Neural cell (in vitro differentiated cells): ENCODE measurements around the gene ADO. TPM values are rescaled to one million over a fixed set of nuclear protein-coding genes. Genes with fewer than 3 reads are reported as not detected.

Source experiments
- H2AFZ ChIP-seq: fragments of 200-600, 300-800 bp; sonication (generic), shearing (Covaris generic); 2 replicates; pipeline ENCODE4 v1.6.0; 2014; ENCODE audit warnings: low read depth, mild to moderate bottlenecking, antibody characterized with exemption, low read length, moderate library complexity
- H3F3A ChIP-seq: fragments of 200-600 bp; shearing (Covaris generic); 2 replicates; pipeline ENCODE4 v1.6.1; 2016; ENCODE audit warnings: mild to moderate bottlenecking, moderate library complexity, mixed read lengths, antibody characterized with exemption, low read length; ENCODE audit not compliant: insufficient read depth, poor library complexity, severe bottlenecking
- H3K27ac ChIP-seq: fragments of 200-600, 300-800 bp; sonication (generic), shearing (Covaris generic); 2 replicates; pipeline ENCODE4 v1.5.1; 2014; ENCODE audit warnings: mild to moderate bottlenecking, low read length, moderate library complexity
- H3K27me3 ChIP-seq: fragments of 300-800, 200-600 bp; sonication (generic), shearing (Covaris generic); 2 replicates; pipeline ENCODE4 v1.6.0; 2014; ENCODE audit warnings: mild to moderate bottlenecking, low read depth, low read length, moderate library complexity; ENCODE audit not compliant: insufficient read depth
- H3K36me3 ChIP-seq: fragments of 300-800, 200-600 bp; sonication (generic), shearing (Covaris generic); 2 replicates; pipeline ENCODE4 v1.5.1; 2014; ENCODE audit warnings: mild to moderate bottlenecking, antibody characterized with exemption, low read length, moderate library complexity; ENCODE audit not compliant: insufficient read depth
- H3K4me2 ChIP-seq: fragments of 300-800, 200-600 bp; sonication (generic), shearing (Covaris generic); 2 replicates; pipeline ENCODE4 v1.6.0; 2014; ENCODE audit warnings: mild to moderate bottlenecking, low read length
- H3K4me3 ChIP-seq: fragments of 300-800, 200-600 bp; sonication (generic), shearing (Covaris generic); 2 replicates; pipeline ENCODE4 v1.5.1; 2014; ENCODE audit warnings: mild to moderate bottlenecking, low read length, moderate library complexity
- H3K79me2 ChIP-seq: fragments of 200-600 bp; shearing (Covaris generic); replicated peaks from 2 replicates; pipeline ENCODE4 v1.6.0; 2014; ENCODE audit warnings: mild to moderate bottlenecking, low read length, moderate library complexity; ENCODE audit not compliant: insufficient read depth
- H3K9ac ChIP-seq: fragments of 300-800, 200-600 bp; sonication (generic), shearing (Covaris generic); 2 replicates; pipeline ENCODE4 v1.6.1; 2016; ENCODE audit warnings: mild to moderate bottlenecking, low read length, mixed read lengths
- H3K9me2 ChIP-seq: fragments of 200-600 bp; shearing (Covaris generic); 2 replicates; pipeline ENCODE4 v1.6.1; 2016; ENCODE audit warnings: mild to moderate bottlenecking, low read length, mixed read lengths; ENCODE audit not compliant: insufficient read depth
- H3K9me3 ChIP-seq: fragments of 200-600, 300-800 bp; sonication (generic), shearing (Covaris generic); 2 replicates; pipeline ENCODE4 v1.6.1; 2016; ENCODE audit warnings: mild to moderate bottlenecking, mixed run types, low read length, moderate library complexity, mixed read lengths
- H4K20me1 ChIP-seq: fragments of 200-600 bp; shearing (Covaris generic); 2 replicates; pipeline ENCODE4 v1.6.1; 2016; ENCODE audit warnings: mild to moderate bottlenecking, mixed run types; ENCODE audit not compliant: insufficient read depth
- CTCF ChIP-seq: fragments of 450-650 bp; IDR thresholded peaks from 2 replicates; pipeline ENCODE4 v1.5.1; 2014; ENCODE audit warnings: antibody characterized with exemption, mild to moderate bottlenecking, moderate library complexity; ENCODE audit not compliant: poor library complexity, severe bottlenecking
- EP300 ChIP-seq: fragments of 450-650 bp; conservative IDR thresholded peaks from 2 replicates; pipeline ENCODE4 v1.6.1; 2014; ENCODE audit warnings: antibody characterized with exemption, mild to moderate bottlenecking, moderate library complexity; ENCODE audit not compliant: poor library complexity, severe bottlenecking
- EZH2 ChIP-seq: fragments of 200-600, 300-800 bp; shearing (Covaris generic), sonication (generic); IDR thresholded peaks from 2 replicates; pipeline ENCODE4 v1.6.1; 2014; ENCODE audit warnings: antibody characterized with exemption, low read length, borderline replicate concordance, mild to moderate bottlenecking; ENCODE audit not compliant: insufficient read depth, poor library complexity, severe bottlenecking
- MXI1 ChIP-seq: fragments of 450-650 bp; conservative IDR thresholded peaks from 2 replicates; pipeline ENCODE4 v1.6.1; 2014; ENCODE audit warnings: antibody characterized with exemption, mild to moderate bottlenecking; ENCODE audit not compliant: poor library complexity, severe bottlenecking
- POLR2AphosphoS5 ChIP-seq: IDR thresholded peaks from 2 replicates; pipeline ENCODE4 v1.6.1; 2012
- RAD21 ChIP-seq: fragments of 450-650 bp; conservative IDR thresholded peaks from 2 replicates; pipeline ENCODE4 v1.6.1; 2014; ENCODE audit warnings: antibody characterized with exemption, mild to moderate bottlenecking, moderate library complexity
- REST ChIP-seq: IDR thresholded peaks from 2 replicates; pipeline ENCODE4 v1.6.1; 2012; ENCODE audit warnings: borderline replicate concordance
- SMC3 ChIP-seq: fragments of 450-650 bp; conservative IDR thresholded peaks from 2 replicates; pipeline ENCODE4 v1.6.1; 2014; ENCODE audit warnings: antibody characterized with exemption, mild to moderate bottlenecking, moderate library complexity; ENCODE audit not compliant: poor library complexity
- TAF1 ChIP-seq: IDR thresholded peaks from 2 replicates; pipeline ENCODE4 v1.6.1; 2012; ENCODE audit warnings: low read depth
- polyA plus RNA-seq: library from polyadenylated mRNA; depleted of rRNA; stranded (reverse); fragments of >200 nt; gene quantifications from 2 replicates; pipeline ENCODE4 v1.2.3, GENCODE V29; 2014

ADO gene
- polyA plus RNA-seq, 1 donor from 2014 or later = 33.2 TPM

- TF ChIP-seq POLR2AphosphoS5 (no peak), TAF1 (no peak), SMC3 (no peak), MXI1 (no peak), EP300 (no peak), RAD21 (no peak), EZH2 (no peak), REST (no peak), CTCF (no peak)
Measured at GRCh38 chr10:62847433-62847832, 42.9 kb downstream of the ADO start.

GRCh38 chr10:62850646-62851045 lies 46.1 kb downstream of the ADO start:
- H3K4me3 ChIP-seq = no peak overlapping the region
- H3K79me2 ChIP-seq = no peaks in the 10 kb centered on the region
- H3K9ac ChIP-seq = no peak overlapping the region
- H3K9me3 ChIP-seq = peaks cover 6% of the 10 kb centered on the region
- no peaks in the 10 kb centered on the region for H3K36me3 ChIP-seq
- no peak overlapping the region for H3K27ac ChIP-seq
- H3K9me2 ChIP-seq = no peaks in the 10 kb centered on the region
- TF ChIP-seq EZH2 = no peak
- TF ChIP-seq EP300 = no peak
- TF ChIP-seq REST = no peak
- TF ChIP-seq POLR2AphosphoS5 = no peak
- TF ChIP-seq CTCF = no peak
- TF ChIP-seq SMC3 = no peak
- no peak for TF ChIP-seq RAD21
- no peaks in the 10 kb centered on the region for H3F3A ChIP-seq
- H3K4me2 ChIP-seq = no peak overlapping the region
- no peaks in the 10 kb centered on the region for H3K27me3 ChIP-seq
- no peaks in the 10 kb centered on the region for H4K20me1 ChIP-seq
- H2AFZ ChIP-seq = no peak overlapping the region

More at GRCh38 chr10:62847433-62847832, 42.9 kb downstream of the ADO start:
- Histone ChIP-seq H3K4me2 (no peak overlapping the region), H3K9me2 (no peaks in the 10 kb centered on the region), H3K79me2 (no peaks in the 10 kb centered on the region), H2AFZ (no peak overlapping the region), H3K36me3 (no peaks in the 10 kb centered on the region), H4K20me1 (no peaks in the 10 kb centered on the region), H3F3A (no peaks in the 10 kb centered on the region), H3K4me3 (no peak overlapping the region), H3K27ac (no peak overlapping the region), H3K9me3 (peaks cover 6% of the 10 kb centered on the region), H3K27me3 (no peaks in the 10 kb centered on the region), H3K9ac (no peak overlapping the region)
